ENCODE results near the gene TLCD3B. TPM values are rescaled to one million over a fixed set of nuclear protein-coding genes. Genes with fewer than 3 reads are reported as not detected.

The TLCD3B gene, protein sequence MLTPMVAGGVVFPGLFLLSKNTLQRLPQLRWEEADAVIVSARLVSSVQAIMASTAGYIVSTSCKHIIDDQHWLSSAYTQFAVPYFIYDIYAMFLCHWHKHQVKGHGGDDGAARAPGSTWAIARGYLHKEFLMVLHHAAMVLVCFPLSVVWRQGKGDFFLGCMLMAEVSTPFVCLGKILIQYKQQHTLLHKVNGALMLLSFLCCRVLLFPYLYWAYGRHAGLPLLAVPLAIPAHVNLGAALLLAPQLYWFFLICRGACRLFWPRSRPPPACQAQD
- total RNA-seq, result 0.20 TPM

DNA sequence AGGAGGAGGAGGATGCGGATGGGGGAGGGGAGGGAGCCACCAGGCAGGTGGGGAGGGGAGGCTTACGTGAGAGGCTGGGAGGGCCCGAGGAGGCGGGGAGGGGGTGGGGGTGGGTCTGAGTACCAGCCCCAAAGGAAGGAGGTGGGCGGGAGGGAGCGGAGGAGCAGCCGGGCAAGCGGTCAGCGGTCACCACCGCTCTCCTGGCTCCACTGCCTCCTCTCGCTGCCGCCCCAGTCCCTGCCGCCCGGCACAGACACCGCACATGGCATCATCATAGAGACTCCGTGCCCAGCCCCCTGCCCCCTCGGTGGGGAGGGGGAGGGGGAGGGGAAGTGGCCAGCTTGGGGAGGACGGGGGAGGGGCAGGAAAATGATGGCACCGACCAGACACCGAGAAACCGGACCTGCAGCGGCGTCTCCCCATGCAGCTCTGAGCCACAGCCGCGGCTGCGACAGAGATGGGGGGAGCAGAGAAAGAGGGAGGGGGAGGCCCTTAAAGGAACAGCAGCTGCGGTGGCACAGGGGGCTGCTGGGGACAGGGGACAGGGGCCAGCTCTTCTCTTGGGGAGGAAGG, at the start of gene TLCD3B:
TLCD3B (minus strand) TSS at position 431 of the 573 bp plus-strand sequence. CDS start 744 bp downstream, outside the sequence.
- ATAC-seq, result no peak

DNA sequence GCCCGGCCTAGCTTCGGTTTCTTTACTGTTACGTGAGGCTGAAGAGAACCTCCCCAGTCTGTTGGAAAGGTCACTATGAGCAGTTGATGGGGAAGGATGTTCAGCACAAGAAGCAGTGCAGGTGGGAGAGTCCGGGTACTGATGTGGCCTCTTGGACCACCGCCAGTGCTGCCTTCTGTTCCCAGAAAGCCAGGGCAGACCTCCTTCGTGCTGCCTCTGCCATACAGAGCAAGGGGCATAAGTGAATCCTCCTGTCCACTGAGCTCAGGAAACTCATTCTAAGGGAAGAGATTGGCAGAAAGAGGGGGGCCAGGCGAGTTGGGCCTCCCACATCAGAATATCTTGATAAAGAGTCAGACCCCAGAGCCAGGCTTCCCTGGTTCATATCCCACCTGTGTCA, 48.4 kb upstream of the TLCD3B start:
- no peak for ATAC-seq

DNA sequence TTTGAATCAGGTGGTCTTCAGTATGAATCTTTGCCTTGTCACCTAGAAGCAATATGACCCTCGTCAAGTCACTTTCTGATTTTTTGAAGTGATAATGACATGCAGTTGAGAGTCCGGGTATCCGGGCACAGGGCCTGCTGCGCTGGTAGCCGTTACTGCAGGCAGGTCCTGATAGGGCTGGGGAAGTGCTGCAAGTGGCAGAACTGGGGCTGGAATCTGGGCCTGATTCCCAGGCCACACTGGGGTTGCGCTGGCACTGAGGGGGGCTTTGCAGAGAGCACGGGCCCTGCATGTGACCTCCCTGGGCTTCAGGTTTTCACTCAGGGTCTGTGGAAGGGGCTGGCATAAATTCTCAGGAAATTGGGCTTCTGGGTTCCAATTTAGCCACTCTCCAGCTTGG, 47.7 kb upstream of the TLCD3B start:
- no peak for ATAC-seq

DNA sequence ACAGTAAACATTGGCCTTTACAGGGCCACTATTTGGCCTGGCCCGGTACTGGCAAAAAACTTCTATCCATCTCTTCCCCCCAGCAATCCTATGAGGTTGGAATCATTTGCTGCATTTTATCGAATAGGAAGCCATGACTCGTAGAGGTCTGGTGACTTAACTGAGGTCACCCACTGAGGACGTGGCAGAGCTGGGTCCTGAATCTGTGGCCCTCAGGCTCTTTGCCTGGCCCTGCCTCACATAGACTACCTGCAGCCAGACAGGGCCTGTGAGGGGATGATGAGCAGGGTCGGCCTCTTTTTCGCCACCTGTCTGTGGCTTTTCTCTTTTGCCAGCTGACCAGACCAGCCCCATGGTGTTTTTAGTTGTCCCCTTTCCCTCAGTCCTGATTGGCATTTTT, 46.6 kb upstream of the TLCD3B start:
- ATAC-seq, result no peak

DNA sequence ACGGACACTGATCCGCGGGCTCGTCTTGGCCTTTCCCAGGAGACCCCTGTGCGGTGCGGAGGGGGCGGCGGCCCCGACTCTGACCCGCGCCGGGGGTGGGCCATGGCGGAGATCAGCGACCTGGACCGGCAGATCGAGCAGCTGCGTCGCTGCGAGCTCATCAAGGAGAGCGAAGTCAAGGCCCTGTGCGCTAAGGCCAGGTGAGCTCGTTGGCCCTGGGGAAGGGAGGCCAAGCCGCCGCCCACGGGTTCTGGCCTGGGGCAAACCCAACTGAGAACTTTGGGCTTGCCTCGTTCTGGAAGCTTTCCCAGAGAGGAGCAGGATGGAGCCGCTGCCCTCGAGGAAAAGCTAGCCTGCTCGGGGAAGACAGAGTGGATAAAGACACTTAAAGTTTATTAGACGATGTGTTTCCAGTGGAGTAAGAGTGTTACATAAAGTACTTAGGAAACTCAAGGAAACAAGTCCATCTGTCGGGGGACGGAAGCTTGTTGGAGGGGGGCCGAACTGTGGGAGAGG, 45.3 kb upstream of the TLCD3B start:
- peak; percentile 32 for ATAC-seq

DNA sequence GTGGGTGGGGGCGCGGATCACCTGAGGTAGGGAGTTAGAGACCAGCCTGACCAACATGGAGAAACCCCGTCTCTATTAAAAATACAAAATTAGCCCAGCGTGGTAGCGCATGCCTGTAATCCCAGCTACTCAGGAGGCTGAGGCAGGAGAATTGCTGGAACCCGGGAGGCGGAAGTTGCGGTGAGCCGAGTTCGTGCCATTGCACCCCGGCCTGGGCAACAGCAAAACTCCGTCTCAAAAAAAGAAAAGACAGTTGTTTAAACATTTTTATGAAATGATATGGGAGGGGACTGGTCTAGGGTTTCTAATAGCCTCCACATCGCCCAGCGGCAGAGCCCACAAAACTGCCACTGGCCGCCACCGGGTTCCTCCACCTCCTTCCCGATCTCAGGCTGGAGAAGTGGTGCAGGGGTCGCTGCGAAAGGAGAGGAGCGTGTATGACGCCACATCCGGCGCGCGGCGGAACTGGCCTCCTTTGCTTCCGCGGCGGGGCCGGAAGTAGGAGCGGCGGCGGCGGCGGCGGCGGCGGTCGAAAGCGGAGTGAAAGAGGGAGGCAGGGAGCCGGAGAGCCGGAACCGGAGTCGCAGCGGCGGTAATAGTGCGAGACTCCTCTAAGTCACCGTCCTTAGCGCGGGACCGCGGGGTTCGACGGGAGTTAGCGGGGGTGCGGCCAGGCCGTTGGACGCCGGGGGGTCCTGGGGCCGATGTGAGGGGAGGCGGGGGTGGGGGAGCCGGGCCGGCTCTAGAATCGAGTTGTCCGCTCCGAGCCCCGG, 44.6 kb upstream of the TLCD3B start, which contains the start of gene PPP4C:
PPP4C (plus strand) TSS at position 492 of the 773 bp plus-strand sequence. CDS start 384 bp downstream, outside the sequence.
- peak; percentile 80 for ATAC-seq

DNA sequence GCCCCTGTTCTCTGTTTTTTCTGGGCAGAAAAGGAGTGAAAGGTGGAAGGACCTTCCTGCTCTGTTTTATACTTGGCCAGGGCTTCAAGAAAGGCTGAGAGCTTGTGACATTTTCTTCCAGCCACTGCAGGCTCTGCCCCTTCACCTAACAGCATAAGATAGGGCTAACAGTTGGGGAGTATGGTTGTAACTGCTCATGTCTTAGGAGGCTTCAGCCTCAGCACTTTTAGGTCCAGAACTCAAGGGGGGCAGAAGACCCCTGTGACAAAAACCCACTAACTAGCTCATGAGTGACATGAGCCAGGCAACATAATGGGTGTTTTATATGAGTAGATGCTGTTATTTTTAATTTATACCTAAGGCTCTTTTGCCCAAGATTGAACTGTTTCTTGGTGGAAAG, 39.4 kb upstream of the TLCD3B start:
- no peak for ATAC-seq

DNA sequence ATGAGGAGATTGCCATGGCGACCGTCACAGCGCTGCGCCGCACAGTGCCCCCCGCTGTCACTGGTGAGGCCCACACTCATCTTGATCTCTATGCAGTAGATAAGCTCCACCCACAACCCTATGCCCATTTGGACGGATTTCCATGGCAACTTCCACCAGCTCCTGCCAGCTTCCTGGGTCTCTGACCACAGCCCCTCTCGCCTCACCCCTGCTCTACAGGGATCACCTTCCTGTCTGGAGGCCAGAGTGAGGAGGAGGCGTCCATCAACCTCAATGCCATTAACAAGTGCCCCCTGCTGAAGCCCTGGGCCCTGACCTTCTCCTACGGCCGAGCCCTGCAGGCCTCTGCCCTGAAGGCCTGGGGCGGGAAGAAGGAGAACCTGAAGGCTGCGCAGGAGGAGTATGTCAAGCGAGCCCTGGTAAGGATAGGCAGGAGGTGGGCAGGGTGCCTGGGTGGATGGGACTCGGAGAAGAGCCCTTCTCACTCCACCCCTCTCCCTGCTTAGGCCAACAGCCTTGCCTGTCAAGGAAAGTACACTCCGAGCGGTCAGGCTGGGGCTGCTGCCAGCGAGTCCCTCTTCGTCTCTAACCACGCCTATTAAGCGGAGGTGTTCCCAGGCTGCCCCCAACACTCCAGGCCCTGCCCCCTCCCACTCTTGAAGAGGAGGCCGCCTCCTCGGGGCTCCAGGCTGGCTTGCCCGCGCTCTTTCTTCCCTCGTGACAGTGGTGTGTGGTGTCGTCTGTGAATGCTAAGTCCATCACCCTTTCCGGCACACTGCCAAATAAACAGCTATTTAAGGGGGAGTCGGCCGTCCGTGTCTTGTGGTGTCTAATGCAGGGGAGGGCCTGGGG, 38.8 kb upstream of the TLCD3B start:
- ATAC-seq, result no peak

DNA sequence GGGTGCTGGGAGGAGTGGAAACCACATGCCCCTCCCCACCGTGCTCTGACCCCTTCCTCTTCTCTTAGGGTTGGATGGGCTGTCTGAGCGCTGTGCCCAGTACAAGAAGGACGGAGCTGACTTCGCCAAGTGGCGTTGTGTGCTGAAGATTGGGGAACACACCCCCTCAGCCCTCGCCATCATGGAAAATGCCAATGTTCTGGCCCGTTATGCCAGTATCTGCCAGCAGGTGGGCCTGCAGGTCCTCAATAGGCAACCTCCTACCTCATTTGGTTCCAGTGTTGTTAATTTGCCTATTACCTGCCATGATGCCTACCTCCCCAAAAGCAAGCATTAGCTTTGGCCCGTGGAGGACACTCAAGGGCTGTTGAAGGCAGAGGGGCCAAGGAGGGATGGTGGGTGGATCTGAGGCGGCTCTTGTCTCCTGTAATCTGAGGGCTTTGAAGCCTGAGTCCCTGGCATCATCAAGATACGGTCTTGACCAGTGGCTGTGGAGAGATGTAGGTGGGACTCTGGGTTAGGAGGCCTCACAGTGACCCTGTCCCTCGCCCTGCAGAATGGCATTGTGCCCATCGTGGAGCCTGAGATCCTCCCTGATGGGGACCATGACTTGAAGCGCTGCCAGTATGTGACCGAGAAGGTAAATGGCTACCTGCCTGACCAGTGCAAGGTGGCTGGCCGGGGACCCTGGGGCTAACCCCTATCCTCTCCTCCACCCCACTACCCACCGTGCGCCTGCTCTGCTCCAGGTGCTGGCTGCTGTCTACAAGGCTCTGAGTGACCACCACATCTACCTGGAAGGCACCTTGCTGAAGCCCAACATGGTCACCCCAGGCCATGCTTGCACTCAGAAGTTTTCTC, 37.9 kb upstream of the TLCD3B start:
- no peak for ATAC-seq

DNA sequence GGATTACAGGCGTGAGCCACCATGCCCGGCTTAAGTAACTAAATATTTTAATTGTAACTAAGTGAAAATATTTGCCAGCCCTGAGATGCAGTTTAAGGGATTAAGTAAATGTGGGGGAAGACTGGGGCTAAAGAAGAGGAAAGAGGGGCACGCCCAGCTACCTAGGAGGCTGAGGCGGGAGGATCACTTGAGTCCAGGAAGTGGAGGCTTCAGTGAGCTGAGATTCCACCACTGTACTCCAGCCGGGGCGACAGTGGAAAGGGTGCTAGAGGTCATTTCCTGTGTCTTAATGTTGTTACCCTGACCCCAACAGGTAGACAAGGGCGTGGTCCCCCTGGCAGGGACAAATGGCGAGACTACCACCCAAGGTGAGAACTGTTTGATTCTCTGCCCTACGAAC, 37.3 kb upstream of the TLCD3B start:
- no peak for ATAC-seq

DNA sequence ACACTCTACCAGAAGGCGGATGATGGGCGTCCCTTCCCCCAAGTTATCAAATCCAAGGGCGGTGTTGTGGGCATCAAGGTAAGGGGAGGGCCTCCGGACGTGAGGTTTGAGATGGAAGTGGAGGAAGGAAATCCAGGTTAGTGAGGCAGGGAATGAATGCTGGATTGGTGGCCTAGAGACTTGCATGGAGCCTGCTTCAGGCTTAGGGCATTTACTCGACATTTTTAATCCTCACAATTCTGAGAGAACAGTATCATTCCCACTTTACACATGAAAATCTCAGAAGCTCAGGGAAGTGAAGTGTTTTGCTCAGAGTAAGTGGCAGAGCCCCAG, 36.5 kb upstream of the TLCD3B start:
- no peak for ATAC-seq

DNA sequence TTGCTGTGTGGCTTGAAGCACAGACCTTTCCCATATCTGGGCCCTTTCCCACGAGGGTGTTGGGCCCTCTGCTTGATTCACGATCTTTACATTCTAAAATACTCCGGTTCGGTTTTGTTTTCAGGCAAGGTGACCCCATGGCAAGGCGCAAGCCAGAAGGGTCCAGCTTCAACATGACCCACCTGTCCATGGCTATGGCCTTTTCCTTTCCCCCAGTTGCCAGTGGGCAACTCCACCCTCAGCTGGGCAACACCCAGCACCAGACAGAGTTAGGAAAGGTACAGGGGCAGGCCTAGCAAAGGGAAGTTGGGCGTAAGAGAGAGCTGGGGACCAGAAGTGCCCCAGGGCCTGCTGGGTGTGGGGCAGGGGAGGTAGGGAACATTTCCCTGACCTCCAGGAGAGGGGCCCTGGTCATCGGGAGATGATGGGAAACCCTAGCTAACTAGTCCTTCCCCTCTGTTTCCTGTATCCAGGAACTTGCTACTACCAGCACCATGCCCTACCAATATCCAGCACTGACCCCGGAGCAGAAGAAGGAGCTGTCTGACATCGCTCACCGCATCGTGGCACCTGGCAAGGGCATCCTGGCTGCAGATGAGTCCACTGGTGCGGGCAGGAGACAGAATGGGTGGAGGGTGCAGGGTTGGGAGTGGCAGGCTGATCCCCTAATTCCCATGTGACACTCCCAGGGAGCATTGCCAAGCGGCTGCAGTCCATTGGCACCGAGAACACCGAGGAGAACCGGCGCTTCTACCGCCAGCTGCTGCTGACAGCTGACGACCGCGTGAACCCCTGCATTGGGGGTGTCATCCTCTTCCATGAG, 35.9 kb upstream of the TLCD3B start:
- ATAC-seq, result peak; percentile 5

DNA sequence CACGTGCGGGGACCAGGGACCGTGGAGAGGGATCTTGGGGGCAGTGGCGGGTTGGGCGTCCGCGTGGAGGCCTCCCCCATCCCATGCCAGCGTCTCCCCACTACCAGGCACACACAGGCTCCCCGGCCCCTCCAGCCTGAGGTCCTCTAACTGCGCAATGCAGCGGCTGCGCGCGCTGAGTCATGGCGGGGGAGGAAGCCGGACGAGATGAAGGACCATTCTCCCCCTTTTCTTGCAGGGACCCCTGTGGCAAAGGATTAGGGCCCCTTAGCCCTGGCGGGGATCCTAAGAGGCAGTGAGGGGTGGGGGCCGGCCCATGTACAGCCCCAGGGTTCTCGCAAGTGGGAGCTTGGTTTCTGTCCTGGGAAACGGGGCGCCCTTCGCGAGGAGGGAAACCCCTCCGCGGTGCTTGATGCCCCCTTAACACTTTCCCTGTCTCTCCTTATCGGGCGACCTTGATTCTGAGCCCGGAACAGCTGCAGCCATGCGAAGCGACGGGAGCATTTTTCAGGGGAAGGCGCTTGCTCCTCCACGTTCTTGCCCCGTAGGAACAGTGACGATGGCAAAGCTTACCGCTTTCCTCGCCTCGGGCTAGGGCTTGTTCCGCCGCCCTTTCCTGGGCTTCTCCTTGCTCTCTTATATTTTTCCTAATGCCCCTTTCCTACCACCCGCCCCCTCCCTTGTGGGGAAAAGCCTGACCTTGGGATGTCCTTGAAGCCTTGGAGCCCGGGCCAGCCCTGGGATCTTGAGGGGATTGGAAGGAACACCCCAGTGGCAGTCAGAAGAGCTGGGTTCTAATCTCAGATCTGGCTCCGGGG, 35.1 kb upstream of the TLCD3B start:
- no peak for ATAC-seq

DNA sequence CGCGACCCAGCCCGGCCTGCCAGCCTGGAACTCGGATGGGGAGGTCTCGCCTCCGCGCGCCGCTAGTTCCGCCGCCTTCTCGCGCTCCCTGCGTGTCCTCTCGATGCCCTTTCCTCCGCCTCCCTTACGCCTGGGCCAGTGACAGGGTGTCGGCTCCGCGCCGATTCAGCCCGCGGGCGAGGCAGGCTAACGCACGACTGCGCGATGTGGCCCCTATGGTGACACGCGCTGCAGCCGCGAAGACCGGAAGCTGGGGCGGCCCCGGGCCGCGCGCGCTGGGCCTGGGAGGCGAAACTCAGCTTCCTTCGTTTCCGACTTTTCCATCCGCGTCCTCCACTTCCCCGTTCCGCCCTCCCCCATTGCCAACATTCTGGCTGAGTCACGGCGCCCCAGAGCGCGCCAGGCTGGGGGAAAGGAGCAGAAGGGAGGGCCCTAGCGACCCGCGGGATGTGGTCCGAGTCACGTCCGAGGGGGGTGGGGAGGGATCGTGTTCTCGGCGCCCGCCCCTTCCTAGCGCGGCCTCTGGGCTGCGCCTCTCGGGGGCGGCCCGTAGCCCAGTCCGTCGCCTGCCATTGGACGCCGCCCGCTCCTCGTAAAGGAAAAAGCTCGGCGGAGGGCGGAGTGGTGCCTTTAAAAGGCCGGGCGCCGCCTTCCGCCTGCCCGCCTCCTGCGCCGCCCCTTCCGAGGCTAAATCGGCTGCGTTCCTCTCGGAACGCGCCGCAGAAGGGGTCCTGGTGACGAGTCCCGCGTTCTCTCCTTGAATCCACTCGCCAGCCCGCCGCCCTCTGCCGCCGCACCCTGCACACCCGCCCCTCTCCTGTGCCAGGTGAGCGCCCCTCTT, 34.3 kb upstream of the TLCD3B start, which contains the start of gene ALDOA:
ALDOA (plus strand) TSS at position 659 of the 841 bp plus-strand sequence. CDS start 1,138 bp downstream, outside the sequence.
- peak; percentile 89 for ATAC-seq

DNA sequence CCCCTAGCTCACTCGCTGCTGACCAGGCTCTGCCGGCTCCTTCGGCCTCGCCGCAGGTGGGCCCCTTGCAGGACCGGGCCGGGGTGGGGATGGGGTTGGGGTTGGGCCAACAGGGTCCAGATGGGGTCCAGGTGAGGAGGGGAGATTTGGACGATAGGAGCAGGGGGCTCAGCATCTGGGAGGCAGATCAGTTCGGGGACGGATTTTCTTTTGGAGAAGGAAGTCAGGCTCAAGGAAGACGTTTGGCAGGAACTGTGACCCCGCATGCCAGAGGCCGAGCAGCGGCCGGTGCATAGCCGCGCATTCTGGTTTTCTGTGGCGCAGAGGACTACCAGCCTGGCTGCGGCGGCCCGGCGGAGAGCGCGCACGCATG, 33.6 kb upstream of the TLCD3B start:
- no peak for ATAC-seq

DNA sequence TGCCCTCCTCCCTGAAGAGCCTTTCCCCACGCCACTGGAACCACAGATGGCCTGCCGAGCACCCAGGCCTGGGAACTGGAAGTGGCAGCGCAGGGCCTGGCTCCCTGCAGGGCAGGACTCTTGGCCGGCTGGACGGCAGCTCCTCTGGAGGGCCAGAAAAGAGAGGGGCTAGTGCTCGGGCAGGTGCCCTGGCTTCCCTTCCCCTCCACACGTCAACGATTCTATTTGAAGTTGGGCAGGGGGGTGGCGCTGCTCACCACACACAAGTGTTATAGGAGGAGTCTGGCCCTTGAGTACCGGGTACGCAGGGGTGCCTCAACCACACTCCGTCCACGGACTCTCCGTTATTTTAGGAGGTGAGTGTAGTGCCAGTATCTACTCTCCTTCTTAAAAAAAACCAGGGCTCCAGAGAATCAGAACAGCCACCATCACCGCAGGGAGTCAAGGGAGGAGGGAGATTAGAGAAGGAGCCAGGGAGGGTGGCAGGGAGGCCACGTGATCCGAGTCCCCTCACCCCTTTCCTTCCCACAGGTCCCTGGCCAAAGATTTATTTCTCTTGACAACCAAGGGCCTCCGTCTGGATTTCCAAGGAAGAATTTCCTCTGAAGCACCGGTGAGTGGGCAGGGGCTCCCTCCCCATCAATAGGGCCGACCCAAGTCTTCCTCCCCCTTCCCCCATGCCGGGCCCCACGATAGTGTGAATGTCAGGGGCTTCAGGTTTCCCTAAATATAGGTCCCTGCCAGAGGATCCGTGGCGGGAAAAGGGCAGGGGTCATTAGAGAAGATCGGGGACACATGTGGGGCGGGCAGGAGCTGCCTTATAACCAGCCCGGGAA, 33.0 kb upstream of the TLCD3B start:
- peak; percentile 2 for ATAC-seq

DNA sequence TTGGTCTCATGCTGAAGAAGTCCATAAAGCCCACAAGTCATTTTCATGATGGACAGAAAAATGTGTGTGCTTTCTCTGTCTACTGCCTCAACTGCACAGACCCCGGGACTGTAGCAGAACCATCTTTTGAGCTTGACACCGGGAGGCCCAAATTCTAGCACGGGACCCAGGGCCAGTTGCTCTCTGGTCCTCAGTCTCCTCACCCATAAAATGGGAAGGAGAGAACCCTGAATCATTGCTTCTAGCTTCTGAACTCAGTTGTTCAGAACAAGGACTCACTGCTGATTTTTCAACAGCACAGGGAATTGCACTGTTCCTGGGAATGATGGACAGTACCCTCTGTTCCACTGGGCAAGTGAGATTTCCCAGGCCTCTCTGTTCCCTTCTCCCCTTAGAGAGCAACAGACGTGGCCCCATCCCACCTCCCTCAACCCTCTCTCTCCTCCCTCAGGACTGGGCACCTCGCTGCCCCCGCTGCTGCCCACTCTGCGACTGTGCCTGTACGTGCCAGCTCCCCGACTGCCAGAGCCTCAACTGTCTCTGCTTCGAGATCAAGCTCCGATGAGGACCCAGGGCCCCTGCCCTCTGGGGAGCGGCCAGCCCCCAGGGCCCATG, 32.3 kb upstream of the TLCD3B start:
- ATAC-seq, result no peak

All from esophagus mucosa (tissue), 1 donor.